K562 (cell line): Measurements from ENCODE around the gene CTDNEP1. TPM values are rescaled to one million over a fixed set of nuclear protein-coding genes. Genes with fewer than 3 reads are reported as not detected.
A peak's percentile ranks its signal among the peaks of the same experiment; 100 is the strongest.

Source experiments
- CHD2 ChIP-seq: IDR thresholded peaks from 2 replicates; pipeline ENCODE4 v1.6.1; 2011; ENCODE audit warnings: low read depth, low read length
- CREM ChIP-seq: IDR thresholded peaks from 2 replicates; pipeline ENCODE4 v1.6.1; 2014; ENCODE audit warnings: antibody characterized with exemption, low read depth
- HBP1 ChIP-seq: fragments of 450-650 bp; formaldehyde crosslinking; IDR thresholded peaks from 2 replicates; pipeline ENCODE4 v1.4.0; 2022; ENCODE audit warnings: missing genetic modification characterization
- PATZ1 ChIP-seq: fragments of 250-450 bp; sonication (Bioruptor Pico); IDR thresholded peaks from 2 replicates; pipeline ENCODE4 v1.5.0; 2020; ENCODE audit warnings: mild to moderate bottlenecking, borderline replicate concordance
- PPARD ChIP-seq: fragments of 250-450 bp; sonication (Bioruptor Pico); IDR thresholded peaks from 2 replicates; pipeline ENCODE4 v1.8.0; 2022; ENCODE audit warnings: inconsistent platforms, mild to moderate bottlenecking, moderate library complexity
- RERE ChIP-seq: sonication (generic); formaldehyde crosslinking; IDR thresholded peaks from 2 replicates; pipeline ENCODE4 v1.8.0; 2023; ENCODE audit warnings: missing genetic modification reagents, mild to moderate bottlenecking, borderline replicate concordance
- RFX5 ChIP-seq: IDR thresholded peaks from 2 replicates; pipeline ENCODE4 v1.6.1; 2011; ENCODE audit warnings: low read depth, mild to moderate bottlenecking, improper control_type of control experiment, low read length
- ZNF311 ChIP-seq: fragments of 250-450 bp; sonication (Bioruptor Pico); IDR thresholded peaks from 2 replicates; pipeline ENCODE4 v1.4.0; 2020; ENCODE audit warnings: mild to moderate bottlenecking, moderate library complexity
- ZNF408 ChIP-seq: fragments of 250-450 bp; sonication (Bioruptor Pico); IDR thresholded peaks from 2 replicates; pipeline ENCODE4 v1.4.0; 2020; ENCODE audit warnings: low read depth, mild to moderate bottlenecking, moderate library complexity
- polyA plus RNA-seq, 8 experiments: library from polyadenylated mRNA; depleted of rRNA in 4 of 8; stranded (reverse) in 5 of 8; unstranded in 3 of 8; fragments of >200 nt; fragmentation: Nextera tagmentation in 2 of 8; fragmentation: Illumina TruSeq in 1 of 8; extraction: Ambion mirVana in 2 of 8; extraction: Trizol in 1 of 8; gene quantifications; 2 replicates each; pipeline versions ENCODE4 v1.2.1 to v1.2.3, GENCODE V29; 2011 to 2014; ENCODE audit warnings: inconsistent platforms in 1 of 8, missing spikeins in 1 of 8
- total RNA-seq, 7 experiments: library from RNA; depleted of rRNA in 6 of 7; stranded (reverse); fragments of >200 nt in 6 of 7; fragmentation: Illumina TruSeq in 2 of 7; extraction: Trizol in 2 of 7; gene quantifications; 2 replicates each; pipeline versions ENCODE4 v1.2.1 to v1.2.3, GENCODE V29; 2011 to 2021; ENCODE audit warnings: low replicate concordance in 1 of 7
- TF ChIP-seq, protein P1 (sequence below): fragments of 250-450 bp; sonication (Bioruptor Pico); IDR thresholded peaks from 2 replicates; pipeline ENCODE4 v1.8.0; 2022; ENCODE audit warnings: inconsistent platforms, mild to moderate bottlenecking, moderate library complexity, borderline replicate concordance
- TF ChIP-seq, protein P2 (sequence below): fragments of 250-450 bp; sonication (Bioruptor Pico); IDR thresholded peaks from 2 replicates; pipeline ENCODE4 v1.8.0; 2022; ENCODE audit warnings: inconsistent platforms
- TF ChIP-seq, protein P3 (sequence below), 2 experiments: fragments of 250-450 bp in 1 of 2; fragments of 450-650 bp in 1 of 2; sonication (Bioruptor Pico) in 1 of 2; IDR thresholded peaks; 2 replicates each; pipeline versions ENCODE4 v1.6.1 to v1.8.0; 2016 to 2021; ENCODE audit warnings: mild to moderate bottlenecking in 2 of 2, moderate library complexity in 2 of 2, missing compliant biosample characterization in 1 of 2, missing genetic modification characterization in 1 of 2

CTDNEP1 gene
- total and polyA plus RNA-seq, 9 of the 15 experiments (the other 6 are each of a cell fraction or from before 2014, with no cell fraction given) = 10.7 to 150 (median 28.5) TPM

- TF ChIP-seq PATZ1 (CRISPR knock-in tag) = 0 out of 2 replicates have a peak, but pooled peaks have one; percentile 46
- no peak for TF ChIP-seq RFX5
- TF ChIP-seq HBP1 = peak; percentile 95
- no peak for TF ChIP-seq RERE (CRISPR knock-in tag)
- no peak for TF ChIP-seq ZNF408 (CRISPR knock-in tag)
- TF ChIP-seq PPARD (CRISPR knock-in tag) = no peak
- TF ChIP-seq, protein P1, sequence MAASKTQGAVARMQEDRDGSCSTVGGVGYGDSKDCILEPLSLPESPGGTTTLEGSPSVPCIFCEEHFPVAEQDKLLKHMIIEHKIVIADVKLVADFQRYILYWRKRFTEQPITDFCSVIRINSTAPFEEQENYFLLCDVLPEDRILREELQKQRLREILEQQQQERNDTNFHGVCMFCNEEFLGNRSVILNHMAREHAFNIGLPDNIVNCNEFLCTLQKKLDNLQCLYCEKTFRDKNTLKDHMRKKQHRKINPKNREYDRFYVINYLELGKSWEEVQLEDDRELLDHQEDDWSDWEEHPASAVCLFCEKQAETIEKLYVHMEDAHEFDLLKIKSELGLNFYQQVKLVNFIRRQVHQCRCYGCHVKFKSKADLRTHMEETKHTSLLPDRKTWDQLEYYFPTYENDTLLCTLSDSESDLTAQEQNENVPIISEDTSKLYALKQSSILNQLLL (CRISPR knock-in tag) = no peak
- TF ChIP-seq, protein P2, sequence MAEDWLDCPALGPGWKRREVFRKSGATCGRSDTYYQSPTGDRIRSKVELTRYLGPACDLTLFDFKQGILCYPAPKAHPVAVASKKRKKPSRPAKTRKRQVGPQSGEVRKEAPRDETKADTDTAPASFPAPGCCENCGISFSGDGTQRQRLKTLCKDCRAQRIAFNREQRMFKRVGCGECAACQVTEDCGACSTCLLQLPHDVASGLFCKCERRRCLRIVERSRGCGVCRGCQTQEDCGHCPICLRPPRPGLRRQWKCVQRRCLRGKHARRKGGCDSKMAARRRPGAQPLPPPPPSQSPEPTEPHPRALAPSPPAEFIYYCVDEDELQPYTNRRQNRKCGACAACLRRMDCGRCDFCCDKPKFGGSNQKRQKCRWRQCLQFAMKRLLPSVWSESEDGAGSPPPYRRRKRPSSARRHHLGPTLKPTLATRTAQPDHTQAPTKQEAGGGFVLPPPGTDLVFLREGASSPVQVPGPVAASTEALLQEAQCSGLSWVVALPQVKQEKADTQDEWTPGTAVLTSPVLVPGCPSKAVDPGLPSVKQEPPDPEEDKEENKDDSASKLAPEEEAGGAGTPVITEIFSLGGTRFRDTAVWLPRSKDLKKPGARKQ (CRISPR knock-in tag) = no peak
- TF ChIP-seq CREM = peak; percentile 69
- TF ChIP-seq ZNF311 (CRISPR knock-in tag) = no peak
- TF ChIP-seq CHD2 = peak; percentile 30; the same call in 1 of the 2 replicates
- TF ChIP-seq, protein P3, sequence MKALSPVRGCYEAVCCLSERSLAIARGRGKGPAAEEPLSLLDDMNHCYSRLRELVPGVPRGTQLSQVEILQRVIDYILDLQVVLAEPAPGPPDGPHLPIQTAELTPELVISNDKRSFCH (CRISPR knock-in tag; IDR thresholded peaks at IDR 0.05) = no peak
- TF ChIP-seq, protein P3 (tag; IDR thresholded peaks at IDR 0.05) = no peak
These were observed 17.2 kb downstream of the CTDNEP1 start, which contains the start of gene DVL2 (continued) for GRCh38 chr17:7234083-7234951.
